Liver (tissue), 3 donors: ENCODE measurements around the gene ATP6V1G1.

ENCODE experiments used
- EGR1 ChIP-seq, 2 donors: IDR thresholded peaks; 2 replicates each; pipeline ENCODE4 v1.6.1; 2016 to 2018; ENCODE audit warnings: antibody characterized with exemption in 2 of 2, low read depth in 2 of 2
- REST ChIP-seq: IDR thresholded peaks from 2 replicates; pipeline ENCODE4 v1.6.1; 2016; ENCODE audit warnings: antibody characterized with exemption, mild to moderate bottlenecking
- RXRA ChIP-seq, 2 donors: IDR thresholded peaks; 2 replicates each; pipeline ENCODE4 v1.6.1; 2017 to 2018; ENCODE audit warnings: antibody characterized with exemption in 2 of 2, mild to moderate bottlenecking in 1 of 2
- TF ChIP-seq, protein P1 (sequence below): IDR thresholded peaks from 2 replicates; pipeline ENCODE4 v1.6.1; 2016; ENCODE audit warnings: antibody characterized with exemption
- TF ChIP-seq, protein P2 (sequence below): fragments of 150-350 bp; IDR thresholded peaks from 2 replicates; pipeline ENCODE4 v1.5.1; 2017; ENCODE audit warnings: improper control_type of control experiment, low read depth, low read length; ENCODE audit not compliant: missing input control
- TF ChIP-seq, protein P3 (sequence below): IDR thresholded peaks from 2 replicates; pipeline ENCODE4 v1.6.1; 2016; ENCODE audit warnings: antibody characterized with exemption
- donor health status: healthy.
- donor health status: healthy.

DNA sequence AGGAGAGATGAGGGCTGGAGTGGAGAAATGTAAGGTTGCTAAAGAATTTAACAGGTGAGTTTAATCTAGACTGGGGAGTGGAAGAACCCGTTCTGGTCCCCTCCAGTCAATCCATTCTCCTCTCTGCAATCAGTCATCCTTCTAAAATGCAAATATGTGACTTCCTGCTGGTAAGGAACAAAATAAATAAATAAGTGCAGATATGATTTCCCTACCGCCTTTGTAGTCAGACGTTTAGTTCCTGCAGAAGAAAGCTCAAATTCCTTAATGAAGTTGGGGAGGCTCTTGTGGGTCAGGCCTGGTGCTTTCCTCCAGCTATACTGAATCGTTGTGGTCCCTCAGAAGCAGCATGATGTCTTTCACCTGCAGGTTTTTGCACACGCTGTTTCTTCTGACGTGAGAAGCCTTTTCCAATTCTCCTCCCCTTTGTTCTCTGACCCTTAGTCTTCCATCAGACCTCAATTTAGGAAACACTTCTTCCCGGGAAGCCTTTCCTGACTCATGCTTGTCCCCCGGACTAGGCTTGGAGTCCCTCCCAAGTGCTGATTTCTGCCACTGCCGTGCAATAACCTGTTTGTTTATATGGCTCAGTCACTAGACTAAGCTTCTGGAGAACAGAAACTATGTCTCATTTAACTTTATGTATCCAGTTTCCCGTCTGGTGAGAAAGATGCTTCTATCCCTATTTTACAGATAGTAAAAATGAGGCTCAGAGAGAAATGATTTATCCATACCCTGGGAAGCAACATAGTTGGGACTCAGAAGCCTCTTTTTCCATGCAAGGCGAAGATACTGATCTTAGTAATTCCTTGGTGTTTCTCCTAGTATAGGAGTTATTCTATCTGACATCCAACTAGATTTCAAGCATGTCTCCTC lies 1.3 kb downstream of the ATP6V1G1 start:
- TF ChIP-seq, protein P1, sequence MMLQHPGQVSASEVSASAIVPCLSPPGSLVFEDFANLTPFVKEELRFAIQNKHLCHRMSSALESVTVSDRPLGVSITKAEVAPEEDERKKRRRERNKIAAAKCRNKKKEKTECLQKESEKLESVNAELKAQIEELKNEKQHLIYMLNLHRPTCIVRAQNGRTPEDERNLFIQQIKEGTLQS: no peak
- TF ChIP-seq, protein P2, sequence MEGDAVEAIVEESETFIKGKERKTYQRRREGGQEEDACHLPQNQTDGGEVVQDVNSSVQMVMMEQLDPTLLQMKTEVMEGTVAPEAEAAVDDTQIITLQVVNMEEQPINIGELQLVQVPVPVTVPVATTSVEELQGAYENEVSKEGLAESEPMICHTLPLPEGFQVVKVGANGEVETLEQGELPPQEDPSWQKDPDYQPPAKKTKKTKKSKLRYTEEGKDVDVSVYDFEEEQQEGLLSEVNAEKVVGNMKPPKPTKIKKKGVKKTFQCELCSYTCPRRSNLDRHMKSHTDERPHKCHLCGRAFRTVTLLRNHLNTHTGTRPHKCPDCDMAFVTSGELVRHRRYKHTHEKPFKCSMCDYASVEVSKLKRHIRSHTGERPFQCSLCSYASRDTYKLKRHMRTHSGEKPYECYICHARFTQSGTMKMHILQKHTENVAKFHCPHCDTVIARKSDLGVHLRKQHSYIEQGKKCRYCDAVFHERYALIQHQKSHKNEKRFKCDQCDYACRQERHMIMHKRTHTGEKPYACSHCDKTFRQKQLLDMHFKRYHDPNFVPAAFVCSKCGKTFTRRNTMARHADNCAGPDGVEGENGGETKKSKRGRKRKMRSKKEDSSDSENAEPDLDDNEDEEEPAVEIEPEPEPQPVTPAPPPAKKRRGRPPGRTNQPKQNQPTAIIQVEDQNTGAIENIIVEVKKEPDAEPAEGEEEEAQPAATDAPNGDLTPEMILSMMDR: no peak
- no peak for TF ChIP-seq REST
- TF ChIP-seq, protein P3, sequence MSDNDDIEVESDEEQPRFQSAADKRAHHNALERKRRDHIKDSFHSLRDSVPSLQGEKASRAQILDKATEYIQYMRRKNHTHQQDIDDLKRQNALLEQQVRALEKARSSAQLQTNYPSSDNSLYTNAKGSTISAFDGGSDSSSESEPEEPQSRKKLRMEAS: no peak
- TF ChIP-seq RXRA (IDR thresholded peaks at IDR 0.05): no peak
- no peak for TF ChIP-seq EGR1 (IDR thresholded peaks at IDR 0.05; ENCODE audit: low read depth in 2 of 2)
